CD4-positive, alpha-beta T cell treated with Interferon gamma for 1 hour (primary cell): ENCODE data around the gene GNB1.

ENCODE experiments used
- DNase-seq: peaks from one replicate; pipeline ENCODE4 v3.0.0-alpha.2; 2020

Gene GNB1

GRCh38 chr1:1922702-1922955 lies 31.7 kb upstream of the GNB1 start:
- DNase-seq = no peak

GRCh38 chr1:1921901-1922701 lies 31.2 kb upstream of the GNB1 start:
- DNase-seq = no peak

GRCh38 chr1:1921459-1921862 lies 30.6 kb upstream of the GNB1 start:
- DNase-seq = no peak

GRCh38 chr1:1920608-1921458 lies 29.9 kb upstream of the GNB1 start:
- DNase-seq = no peak

- DNase-seq = no peak
These were observed 29.2 kb upstream of the GNB1 start for GRCh38 chr1:1920057-1920607.

- peak; percentile 99 for DNase-seq
These were observed 28.6 kb upstream of the GNB1 start for GRCh38 chr1:1919304-1920056.

GRCh38 chr1:1918901-1919303 lies 28.0 kb upstream of the GNB1 start, which contains the start of gene TMEM52:
Gene TMEM52 (minus strand): TSS chr1:1919279. CDS start chr1:1919265, 14 bp downstream.
- no peak for DNase-seq

- no peak for DNase-seq
These were observed 27.4 kb upstream of the GNB1 start for GRCh38 chr1:1917995-1918900.

GRCh38 chr1:1917304-1917976 lies 26.6 kb upstream of the GNB1 start:
- no peak for DNase-seq

- DNase-seq = no peak
These were observed 26.0 kb upstream of the GNB1 start for GRCh38 chr1:1916851-1917251.

- DNase-seq = no peak
These were observed 25.3 kb upstream of the GNB1 start for GRCh38 chr1:1915911-1916840.

GRCh38 chr1:1914971-1915692 lies 24.2 kb upstream of the GNB1 start, which contains the start of gene CALML6:
Gene CALML6 (plus strand): TSS chr1:1915260. CDS start chr1:1915281, 21 bp downstream.
- DNase-seq = no peak

- DNase-seq = no peak
These were observed 23.4 kb upstream of the GNB1 start for GRCh38 chr1:1914101-1914970.

GRCh38 chr1:1911350-1912041 lies 20.6 kb upstream of the GNB1 start:
- no peak for DNase-seq

GRCh38 chr1:1910651-1911331 lies 19.9 kb upstream of the GNB1 start:
- DNase-seq = no peak

- no peak for DNase-seq
These were observed 19.2 kb upstream of the GNB1 start for GRCh38 chr1:1910033-1910465.

- no peak for DNase-seq
These were observed 17.6 kb upstream of the GNB1 start for GRCh38 chr1:1908506-1908791.
